Measurements from ENCODE around the gene RAVER2.
A peak's percentile ranks its signal among the peaks of the same experiment; 100 is the strongest.
"Not testable (repeated sequence)": the region's sequence is repeated elsewhere in the genome, so short reads cannot be mapped to it uniquely, and the experiment has no call there.

The RAVER2 gene

DNA sequence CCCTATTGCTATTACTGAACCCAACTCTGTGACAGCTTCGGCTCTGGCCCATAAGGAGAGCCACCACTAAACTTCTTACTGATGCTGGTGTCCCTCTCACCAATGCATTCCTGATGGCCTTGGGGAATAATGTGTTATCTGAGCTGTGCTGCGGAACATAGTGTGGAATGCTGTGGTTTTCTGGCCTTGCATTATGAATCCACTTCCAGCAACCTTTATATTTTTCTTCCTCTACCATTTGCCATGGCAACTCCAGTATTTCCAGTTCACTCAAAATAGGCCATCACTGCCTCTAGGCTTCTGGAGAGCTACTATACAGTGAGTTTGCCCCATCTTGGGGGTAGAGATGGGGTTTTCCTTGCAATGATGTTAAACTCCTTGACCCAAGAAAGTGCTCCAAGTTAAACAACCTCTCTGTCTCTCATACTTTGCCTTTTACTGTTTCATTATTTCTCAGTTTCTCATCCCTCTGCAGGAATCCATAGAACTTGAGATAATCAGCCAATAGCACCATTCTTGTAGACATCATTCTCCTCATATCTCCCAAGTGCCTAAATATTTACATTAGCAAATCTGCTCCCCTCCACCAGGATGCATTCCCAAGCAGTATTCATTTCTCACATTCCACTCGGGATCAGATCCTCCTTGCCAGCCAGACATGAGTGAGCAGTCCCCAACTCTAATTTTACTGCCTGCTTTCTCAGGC is 11.1 kb upstream of the RAVER2 start:
- peak; percentile 22 for DNase-seq (ENCODE audit: low read depth)
- TF ChIP-seq, protein P1, sequence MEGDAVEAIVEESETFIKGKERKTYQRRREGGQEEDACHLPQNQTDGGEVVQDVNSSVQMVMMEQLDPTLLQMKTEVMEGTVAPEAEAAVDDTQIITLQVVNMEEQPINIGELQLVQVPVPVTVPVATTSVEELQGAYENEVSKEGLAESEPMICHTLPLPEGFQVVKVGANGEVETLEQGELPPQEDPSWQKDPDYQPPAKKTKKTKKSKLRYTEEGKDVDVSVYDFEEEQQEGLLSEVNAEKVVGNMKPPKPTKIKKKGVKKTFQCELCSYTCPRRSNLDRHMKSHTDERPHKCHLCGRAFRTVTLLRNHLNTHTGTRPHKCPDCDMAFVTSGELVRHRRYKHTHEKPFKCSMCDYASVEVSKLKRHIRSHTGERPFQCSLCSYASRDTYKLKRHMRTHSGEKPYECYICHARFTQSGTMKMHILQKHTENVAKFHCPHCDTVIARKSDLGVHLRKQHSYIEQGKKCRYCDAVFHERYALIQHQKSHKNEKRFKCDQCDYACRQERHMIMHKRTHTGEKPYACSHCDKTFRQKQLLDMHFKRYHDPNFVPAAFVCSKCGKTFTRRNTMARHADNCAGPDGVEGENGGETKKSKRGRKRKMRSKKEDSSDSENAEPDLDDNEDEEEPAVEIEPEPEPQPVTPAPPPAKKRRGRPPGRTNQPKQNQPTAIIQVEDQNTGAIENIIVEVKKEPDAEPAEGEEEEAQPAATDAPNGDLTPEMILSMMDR (IDR thresholded peaks at IDR 0.05; ENCODE audit: low read depth, low read length, missing control alignments): no peak
- H3K4me3 ChIP-seq (ENCODE audit: low read depth, low read length): no peak overlapping the region
- in situ Hi-C loops (cut with HindIII; ENCODE audit: low sequenced_read_pairs): no loop called here

DNA sequence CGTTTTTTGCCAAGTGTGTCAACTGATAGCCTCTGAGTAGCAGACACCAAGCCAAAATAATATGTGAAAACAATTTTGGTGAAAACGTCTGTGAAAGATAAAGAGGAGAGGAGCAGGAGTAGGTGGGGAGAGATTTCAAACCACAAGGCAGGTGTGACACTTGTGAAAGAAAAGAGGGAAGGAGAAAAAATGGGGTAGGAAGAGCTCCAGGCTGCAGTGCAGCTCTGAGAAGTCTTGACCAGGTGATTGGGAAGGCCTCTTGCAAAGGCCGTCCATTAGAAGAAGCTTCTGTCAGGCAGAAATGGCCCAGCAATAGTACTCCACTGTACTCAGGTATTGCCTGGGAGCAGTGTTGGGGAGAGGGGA is 10.6 kb upstream of the RAVER2 start:
- TF ChIP-seq, protein P1 (IDR thresholded peaks at IDR 0.05; ENCODE audit: low read depth, low read length, missing control alignments): no peak
- H3K4me3 ChIP-seq (ENCODE audit: low read depth, low read length): no peak overlapping the region
- no peak for DNase-seq (ENCODE audit: low read depth)
- in situ Hi-C loops (cut with HindIII; ENCODE audit: low sequenced_read_pairs): no loop called here

DNA sequence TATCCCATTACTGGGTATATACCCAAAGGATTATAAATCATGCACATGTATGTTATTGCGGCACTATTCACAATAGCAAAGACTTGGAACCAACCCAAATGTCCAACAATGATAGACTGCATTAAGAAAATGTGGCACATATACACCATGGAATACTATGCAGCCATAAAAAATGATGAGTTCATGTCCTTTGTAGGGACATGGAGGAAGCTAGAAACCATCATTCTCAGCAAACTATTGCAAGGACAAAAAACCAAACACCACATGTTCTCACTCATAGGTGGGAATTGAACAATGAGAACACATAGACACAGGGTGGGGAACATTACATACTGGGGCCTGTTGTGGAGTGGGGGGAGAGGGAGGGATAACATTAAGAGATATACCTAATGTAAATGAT is 4.2 kb upstream of the RAVER2 start:
- in situ Hi-C loops (cut with HindIII; ENCODE audit: low sequenced_read_pairs); DNase-seq (ENCODE audit: low read depth); H3K4me3 ChIP-seq (ENCODE audit: low read depth, low read length): not testable (repeated sequence)

DNA sequence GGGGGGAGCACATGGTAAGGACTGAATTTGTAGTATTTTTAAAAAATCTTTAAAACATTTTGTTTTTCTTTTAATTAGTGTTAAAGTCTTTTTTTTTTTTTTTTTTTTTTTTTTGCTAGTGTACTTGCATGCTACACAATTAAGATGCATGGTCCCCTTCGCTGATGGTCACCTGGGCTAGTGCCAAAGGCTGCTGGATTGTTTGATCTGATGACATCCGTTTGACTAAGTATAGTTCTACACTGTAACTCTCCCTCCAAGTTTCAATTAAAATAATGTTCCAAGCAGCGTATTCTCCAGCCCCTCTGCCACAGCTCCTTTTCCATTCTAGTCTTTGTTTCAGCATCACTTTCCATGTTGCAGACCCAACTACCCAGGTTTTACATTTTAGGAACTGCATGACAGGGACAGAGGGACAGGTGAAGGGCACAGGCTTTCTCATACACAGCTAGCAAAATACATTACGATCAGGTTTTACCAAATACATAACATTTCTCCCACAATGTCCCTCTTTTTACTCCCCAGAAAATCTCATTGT is 852 bp upstream of the RAVER2 start:
- in situ Hi-C loops (cut with HindIII; ENCODE audit: low sequenced_read_pairs): no loop called here
- H3K4me3 ChIP-seq (ENCODE audit: low read depth, low read length): peak overlapping the region; percentile 76
- DNase-seq (ENCODE audit: low read depth): no peak
- TF ChIP-seq, protein P1 (IDR thresholded peaks at IDR 0.05; ENCODE audit: low read depth, low read length, missing control alignments): no peak

DNA sequence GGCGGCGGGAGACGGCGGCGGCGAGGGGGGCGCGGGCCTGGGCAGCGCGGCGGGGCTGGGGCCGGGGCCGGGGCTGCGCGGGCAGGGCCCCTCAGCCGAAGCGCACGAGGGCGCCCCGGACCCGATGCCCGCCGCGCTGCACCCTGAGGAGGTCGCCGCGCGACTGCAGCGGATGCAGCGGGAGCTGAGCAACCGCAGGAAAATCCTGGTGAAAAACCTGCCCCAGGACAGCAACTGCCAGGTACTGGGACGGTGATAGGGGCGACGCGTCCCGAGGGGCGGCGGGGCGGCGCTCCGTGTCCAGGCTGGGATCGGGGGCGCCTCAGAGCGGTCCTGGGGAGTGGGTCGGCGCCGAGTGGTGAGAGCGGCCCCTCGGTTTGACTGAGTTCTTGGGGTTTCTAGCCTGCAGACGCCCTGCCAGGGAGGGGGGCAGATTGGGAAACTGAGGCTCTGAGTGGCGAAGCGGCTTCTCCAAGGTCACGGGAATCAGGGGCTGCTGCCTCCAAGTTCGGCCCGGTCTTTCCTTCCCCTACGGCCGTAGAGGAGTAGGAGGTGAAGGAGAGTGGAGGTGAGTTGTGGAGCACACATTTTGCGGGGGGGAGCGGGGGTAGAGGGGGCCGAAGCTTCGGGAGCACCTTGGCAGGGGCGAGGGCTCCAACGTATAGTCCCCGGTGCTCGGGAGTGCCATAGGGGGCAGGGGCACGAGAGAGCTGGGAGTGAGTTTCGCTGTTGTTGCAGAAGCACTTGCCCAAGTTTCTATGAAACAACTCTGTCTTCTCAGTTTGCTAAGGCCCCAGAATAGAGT is 508 bp downstream of the RAVER2 start:
- TF ChIP-seq, protein P1 (IDR thresholded peaks at IDR 0.05; ENCODE audit: low read depth, low read length, missing control alignments): no peak
- peak; percentile 22 for DNase-seq (ENCODE audit: low read depth)
- H3K4me3 ChIP-seq (ENCODE audit: low read depth, low read length): peak overlapping the region; percentile 76
- in situ Hi-C loops (cut with HindIII; ENCODE audit: low sequenced_read_pairs): no loop called here

DNA sequence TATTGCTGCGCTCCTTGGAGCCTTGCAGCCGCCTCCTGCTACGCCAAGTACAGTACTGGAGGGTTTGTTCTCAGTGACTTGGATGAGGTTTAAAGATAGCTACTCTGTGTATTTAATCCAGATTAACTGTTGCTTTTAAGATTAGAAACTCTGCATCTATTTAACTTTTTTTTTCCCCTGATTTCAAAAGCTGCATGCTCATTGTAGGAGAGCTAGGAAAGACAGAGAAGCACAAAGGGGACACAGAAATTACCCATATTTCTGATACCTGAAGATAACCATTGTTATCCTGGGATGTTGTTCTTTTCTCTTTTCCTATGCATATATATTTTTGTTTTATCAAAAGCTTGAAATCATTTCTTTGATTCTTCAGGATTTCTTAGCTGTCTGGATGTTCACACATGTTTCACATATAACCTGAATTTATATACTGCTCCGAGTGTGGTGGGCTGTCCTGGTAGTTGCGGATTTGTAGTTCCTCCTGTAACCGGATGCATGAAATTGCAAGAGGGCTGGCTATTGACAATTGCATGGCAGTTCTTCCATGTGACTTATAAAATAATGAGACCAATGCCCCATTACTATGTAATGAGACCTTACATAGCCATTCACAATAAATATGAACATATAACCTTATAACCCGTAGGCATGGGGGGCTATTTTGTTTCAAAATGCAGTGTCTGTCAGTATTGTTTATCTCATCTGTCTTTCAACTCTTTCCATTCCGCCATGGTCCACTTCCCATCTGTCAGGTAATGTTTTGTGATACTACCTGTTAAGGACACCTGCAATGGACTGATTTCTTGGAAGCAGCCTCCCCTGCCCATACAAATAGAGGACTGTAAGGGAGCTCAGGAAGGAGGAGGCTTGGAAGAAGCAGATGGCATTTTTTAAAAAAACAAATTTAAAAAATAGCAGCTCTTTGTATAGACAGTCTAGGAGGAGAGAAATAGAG is 1.4 kb downstream of the RAVER2 start:
- TF ChIP-seq, protein P1 (IDR thresholded peaks at IDR 0.05; ENCODE audit: low read depth, low read length, missing control alignments): no peak
- no peak for DNase-seq (ENCODE audit: low read depth)
- H3K4me3 ChIP-seq (ENCODE audit: low read depth, low read length): peak overlapping the region; percentile 76
- in situ Hi-C loops (cut with HindIII; ENCODE audit: low sequenced_read_pairs): no loop called here

All from astrocyte of the cerebellum (primary cell).